Left kidney (tissue), 2 donors: ENCODE data around the gene MGMT. TPM values are rescaled to one million over a fixed set of nuclear protein-coding genes. Genes with fewer than 3 reads are reported as not detected.

Source experiments
- DNase-seq: peaks from one replicate; pipeline ENCODE4 v3.0.0-alpha.2; 2013
- polyA plus RNA-seq: library from polyadenylated mRNA; unstranded; fragments of 120-200 nt; gene quantifications from one replicate; pipeline ENCODE4 v1.2.1, GENCODE V29; 2013; ENCODE audit not compliant: insufficient read length

The MGMT gene
- polyA plus RNA-seq, 1 donor, result 13.8 TPM

DNA sequence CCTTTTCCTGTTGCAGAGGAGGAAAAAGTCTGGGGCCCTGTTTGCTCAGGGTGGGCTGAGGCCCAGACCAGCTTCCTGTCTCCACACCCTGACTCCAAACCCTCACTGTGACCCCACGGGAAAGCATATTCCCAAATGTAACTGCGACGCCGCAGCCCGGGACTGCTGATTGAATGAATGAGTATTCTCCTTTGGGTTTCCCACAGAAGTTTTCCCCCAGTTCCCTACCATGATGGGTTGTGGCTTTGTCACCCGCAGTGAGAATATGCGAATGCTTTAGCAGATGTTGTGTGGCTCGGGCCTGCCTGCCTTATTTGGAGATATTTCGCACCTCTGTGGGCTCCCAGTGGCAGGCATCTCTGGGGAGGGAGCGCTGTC lies 50.6 kb downstream of the MGMT start:
- DNase-seq, result no peak

DNA sequence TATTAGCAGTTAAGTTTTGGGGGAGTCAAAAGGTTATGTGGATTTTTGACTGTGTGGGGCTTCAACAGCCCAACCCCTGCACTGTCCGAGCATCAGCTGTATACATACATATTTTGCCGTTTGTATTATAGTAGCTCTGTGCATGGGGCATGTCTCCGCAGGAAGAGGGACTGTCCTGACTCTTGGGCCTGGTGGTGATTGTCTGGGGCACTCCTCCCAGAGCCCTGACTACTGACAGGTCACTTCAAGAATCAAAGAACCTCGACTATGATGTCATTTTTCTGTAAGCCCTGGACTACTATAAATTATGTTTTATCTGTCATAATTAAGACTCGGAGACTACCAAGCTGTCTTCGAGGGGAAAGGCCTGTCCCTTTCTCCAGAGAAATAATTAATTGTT lies 51.8 kb downstream of the MGMT start:
- no peak for DNase-seq

- no peak for DNase-seq
Measured at GRCh38 chr10:129520440-129521080, 53.5 kb downstream of the MGMT start.

DNA sequence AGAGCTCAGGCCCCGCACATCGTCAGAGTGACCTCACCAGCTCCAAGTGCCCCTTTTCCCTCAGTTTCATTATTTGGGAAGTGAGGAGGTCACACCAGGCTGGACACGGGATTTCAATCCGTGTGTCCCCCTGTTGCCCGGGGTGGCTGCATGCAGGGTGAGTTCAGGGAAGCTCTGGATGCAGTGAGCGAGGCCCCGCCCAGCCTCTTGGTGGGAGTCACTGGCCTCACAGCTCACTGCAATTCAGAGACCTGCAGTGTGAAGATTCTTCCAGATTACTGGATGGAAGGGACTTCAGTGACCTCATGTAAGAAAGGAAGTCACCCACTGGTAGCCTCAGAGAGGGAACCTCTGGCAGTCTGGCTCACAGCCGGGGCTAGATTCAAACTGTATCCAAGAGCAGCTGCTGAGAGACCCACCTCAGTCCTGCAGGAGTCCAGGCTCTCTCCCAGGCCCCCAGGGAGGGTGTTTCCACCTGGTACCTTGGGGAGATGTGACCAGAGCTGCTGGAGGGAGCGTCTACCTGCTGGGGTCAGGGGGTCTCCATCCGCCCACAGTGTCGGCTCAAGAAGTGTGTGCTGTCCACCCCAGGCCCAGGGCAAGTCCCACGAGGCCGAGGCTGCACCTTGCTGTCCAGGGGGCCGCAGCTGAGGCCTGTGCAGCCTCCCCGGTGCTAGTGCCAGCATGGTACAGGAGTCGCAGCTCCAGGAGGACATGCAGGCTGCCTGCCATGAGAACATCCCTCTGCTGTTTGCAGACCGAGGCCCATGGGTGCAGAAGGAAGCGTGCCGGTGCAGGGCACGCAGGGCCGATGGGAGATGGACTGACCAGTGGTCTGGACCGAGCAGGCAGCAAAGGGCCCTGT lies 54.4 kb downstream of the MGMT start:
- no peak for DNase-seq

DNA sequence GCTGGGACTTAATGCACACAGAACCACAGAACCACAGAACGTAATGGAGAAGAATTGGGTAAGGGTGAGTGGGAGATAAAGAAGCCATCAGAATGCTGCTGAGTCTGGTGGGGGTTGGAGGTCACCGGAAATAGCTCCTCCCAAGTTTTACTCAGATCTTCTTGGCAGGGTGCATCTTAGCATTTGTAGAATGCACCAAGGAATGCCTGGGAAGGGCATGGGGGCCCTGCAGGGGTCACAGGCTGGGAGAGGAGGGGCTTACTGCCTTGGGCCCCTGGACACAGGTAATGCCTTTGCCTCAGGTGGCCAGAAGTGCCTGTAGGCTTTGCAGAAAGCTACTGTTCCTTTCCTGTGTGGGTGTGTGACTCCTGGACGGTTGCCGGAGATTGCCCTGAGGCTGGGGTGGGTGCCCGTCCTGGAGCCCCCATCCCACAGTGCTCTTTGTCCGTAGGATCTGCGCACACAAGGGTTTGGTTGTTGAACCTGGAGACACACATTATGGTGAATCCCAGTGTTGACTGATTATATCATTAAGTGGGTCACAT lies 55.1 kb downstream of the MGMT start:
- DNase-seq, result no peak

DNA sequence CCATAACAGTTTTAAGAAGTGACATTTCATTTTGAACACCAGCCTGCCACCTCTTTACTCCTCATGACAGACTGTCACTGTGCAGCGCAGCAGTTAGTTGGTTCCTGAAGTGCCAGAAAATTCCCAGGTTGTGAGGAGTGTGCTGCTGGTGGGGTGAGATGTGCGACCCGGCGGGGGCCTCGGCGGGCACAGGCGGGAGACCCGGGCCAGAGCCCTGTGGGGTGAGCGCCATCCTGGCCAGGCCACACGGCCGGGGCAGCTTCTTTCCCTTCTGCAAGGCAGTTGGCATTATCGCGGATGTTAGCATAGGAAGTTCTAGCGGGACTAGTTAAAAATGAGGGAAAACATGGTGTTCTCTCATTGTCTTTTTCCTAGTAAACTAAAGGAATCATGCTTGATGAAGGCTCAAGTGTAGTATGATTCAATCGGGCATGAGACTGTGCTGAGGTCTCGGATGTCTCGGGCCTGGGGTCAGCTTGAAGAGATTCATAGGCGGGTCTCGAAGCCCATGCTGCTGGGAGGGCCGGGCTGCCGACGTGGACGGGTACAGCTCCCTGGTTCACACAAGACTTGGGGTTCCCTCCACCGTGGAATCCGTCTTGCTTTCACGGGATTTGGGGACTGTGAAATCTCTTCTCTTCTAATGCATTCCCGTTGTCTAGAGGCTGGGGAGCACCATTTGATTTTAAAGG lies 56.1 kb downstream of the MGMT start:
- DNase-seq, result no peak

DNA sequence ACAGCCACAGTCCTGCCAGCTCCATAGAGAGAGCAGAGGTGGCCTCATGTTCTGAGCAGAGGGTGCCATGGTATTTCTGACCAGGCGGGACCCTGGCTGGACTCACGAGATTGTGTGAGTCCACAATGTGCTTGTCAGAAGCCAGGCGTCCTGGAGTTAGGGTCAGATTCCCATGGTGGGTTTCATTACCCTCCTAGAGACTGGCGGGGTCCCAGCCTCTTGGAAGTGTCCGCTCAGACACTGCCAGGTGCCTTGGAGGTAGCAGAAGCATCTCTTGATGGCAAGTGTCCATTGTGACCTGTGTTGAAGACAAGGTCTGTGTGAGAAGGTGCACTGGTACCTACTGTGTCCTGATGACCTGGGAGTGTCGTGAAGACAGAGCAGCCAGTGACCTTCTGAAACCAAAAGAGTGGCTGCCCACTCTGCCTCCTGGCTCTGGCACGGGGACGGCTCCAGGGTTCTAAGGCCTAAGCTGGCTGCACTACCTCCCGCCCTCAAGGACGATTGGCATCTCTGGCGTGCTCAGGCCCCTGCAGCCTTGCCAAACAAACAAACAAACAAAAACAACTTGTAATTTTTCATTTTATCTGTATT lies 56.8 kb downstream of the MGMT start:
- DNase-seq, result no peak

GRCh38 chr10:129524936-129525335 lies 57.9 kb downstream of the MGMT start:
- no peak for DNase-seq

- no peak for DNase-seq
Measured at GRCh38 chr10:129525401-129525801, 58.4 kb downstream of the MGMT start.

DNA sequence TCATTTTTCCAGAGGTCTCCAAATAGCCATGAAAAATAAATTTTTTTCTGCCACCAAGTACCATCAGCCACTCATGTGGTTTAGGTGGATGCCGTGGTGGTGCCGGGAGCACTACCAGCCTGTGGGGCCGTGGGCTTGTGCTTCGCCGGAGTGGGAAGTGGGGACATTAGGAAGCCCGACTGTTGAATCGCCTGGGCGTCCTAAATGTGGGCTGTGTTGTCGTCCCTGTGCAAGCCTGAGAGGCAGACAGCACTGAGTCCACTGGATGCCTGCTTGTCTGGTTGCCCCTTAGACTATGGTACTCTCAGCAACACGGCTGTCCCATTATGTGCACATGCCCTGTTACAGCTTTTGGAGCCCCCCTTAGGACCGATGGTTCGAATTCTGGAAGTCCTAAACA lies 59.9 kb downstream of the MGMT start:
- DNase-seq, result no peak

DNA sequence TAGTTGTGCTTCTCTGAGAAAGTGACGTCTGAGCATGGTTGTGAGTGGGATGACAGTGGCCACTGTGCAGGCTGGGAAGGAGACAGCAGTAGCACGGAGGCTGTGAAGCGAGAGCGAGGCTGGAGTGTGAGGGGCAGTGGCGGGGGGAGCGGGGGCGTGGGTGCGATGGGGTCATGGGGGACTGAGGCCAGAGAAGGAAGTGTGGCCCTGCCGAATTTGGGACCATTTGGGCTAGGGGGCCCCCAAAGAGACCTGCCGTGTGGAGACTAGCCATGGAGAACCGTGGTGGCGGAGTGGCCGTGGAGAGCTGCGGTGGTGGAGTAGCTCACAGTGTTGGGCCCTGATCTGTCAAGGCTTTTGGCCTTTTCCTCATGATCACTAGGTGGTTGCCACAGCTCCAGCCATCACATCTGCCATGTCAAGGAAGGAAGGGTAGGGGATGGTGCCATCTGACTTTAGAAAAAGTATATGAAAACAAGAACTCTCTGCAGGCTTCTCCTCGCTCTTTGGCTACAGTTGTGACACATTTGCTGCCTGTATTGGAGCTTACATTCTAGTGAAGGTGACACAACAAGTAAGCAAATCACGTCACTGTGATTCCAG lies 61.4 kb downstream of the MGMT start:
- DNase-seq, result no peak

GRCh38 chr10:129530581-129530980 lies 63.5 kb downstream of the MGMT start:
- no peak for DNase-seq

DNA sequence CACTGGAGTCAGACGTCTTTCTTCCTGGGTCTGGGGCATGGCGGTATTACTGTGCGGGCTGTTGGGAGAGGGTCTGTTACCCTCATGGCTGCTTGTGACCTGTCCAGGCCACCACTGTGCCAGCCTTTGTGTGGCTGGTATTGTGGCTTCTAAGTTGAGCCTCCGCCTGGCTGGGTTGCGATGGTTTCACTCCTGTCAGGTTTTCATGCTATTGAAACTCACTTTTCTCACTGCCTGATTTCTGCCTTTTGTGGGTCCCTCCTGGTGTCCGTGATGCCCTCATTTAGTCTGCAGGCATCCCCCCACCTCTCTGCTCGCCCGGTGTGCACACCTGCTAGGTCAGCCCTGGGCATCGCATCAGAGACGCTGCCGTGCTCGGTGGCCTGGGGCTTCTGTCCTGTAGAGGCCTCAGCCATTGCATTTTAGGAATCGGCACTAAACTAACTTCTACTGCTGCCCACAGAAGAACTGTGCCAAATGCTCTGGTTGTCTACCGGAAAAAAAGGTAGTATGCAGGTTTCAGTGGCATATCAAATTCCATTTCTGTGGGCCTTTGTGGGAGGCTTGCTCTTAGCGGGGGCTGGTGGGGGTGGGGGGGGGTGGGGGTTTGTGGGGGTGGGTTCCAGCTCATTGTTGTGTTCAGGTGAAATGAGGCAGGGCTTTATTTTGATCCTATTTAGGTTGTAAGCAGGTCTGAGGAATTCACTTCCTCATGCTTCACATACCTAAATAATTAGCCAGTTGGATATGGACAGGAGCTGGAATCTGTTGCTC lies 64.3 kb downstream of the MGMT start:
- DNase-seq, result no peak

DNA sequence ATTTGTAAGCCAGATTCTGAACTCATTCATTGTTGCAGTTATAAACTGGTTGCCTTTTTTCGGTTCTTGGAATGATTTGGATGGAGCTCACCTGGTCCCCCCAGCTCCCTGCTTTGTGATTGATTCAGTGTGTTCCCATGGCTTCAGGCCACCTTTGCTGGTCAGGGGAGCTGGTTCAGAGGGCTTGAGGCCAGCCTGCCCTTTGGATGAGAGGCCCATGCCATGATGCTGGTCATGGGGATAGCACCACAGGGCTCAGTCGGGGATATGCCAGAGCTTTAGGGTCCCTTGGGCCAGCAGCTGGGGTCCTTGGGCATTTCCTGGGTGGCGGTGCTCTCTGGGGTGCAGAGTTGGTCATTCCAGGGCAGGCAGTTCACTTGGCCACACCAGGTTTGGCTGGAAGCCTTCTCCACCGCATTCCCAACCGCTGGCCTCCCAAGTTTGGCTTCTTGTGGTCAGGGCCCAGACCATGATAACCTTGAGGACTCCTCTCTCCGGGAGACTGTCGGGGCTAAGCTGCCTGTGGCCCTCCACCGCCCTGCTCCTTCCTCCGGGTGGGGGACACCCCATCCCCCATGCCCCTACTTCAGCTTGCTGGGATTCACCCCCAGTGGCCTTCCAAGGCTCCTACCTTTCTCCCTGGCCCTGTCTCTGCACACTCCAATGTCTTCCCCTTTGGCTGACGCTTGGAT lies 65.1 kb downstream of the MGMT start:
- no peak for DNase-seq

DNA sequence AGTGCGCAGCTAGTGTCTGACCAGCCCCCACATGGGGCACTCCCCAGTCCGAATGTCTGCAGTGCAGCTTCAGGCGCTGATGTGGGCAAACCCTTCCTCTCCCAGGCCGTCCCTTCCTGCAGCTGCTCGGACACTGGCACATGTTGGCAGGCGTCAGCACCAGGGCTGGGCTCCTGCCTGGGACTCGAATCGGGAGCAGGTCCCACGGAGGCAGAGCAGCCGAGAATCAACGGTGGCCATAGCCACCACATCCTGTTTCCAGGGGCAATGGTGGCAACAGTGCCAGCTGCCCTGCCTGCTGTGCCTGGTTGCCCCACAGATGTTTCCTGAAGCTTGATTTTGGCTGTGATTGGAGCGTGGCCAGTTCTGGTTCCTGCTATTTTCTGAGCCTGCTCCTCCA lies 65.8 kb downstream of the MGMT start:
- no peak for DNase-seq

- no peak for DNase-seq
Measured at GRCh38 chr10:129533281-129533680, 66.2 kb downstream of the MGMT start.

DNA sequence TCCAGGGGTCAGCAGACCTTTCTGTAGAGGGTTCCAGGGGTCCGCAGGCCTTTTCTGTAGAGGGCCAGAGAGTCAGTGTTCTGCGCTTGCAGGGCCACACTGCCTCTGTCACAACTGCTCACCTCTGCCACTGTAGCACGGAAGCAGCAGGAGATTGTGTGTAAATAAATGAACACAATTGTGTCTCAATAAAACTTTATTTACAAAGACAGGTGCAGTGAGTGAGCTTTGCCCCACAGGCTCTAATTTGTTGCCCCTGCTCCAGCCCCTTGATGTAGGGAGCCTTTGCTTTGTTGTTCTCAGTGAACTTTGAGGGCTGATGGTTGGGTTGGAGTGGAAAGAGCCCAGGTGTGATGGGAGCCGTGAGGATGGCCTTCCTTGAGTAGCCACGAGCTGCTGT lies 67.8 kb downstream of the MGMT start:
- DNase-seq, result no peak

DNA sequence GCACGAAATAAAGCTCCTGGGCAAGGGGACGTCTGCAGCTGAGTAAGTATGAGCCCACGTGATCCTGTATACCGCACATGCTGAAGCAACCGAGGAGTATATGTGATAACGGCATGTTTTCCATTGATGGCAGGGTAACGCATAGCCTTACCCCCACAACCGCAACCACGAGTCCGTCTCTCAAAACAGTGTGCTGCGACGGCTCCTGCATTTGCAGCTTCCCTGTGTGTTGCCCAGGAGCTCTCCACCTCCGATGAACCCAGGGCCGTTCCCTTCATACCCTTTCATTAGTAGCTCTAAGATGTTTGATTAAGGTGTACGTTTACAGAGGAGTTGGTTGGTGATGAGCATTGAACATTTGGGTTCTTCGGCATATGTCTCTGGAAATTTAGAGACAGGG lies 69.3 kb downstream of the MGMT start:
- DNase-seq, result no peak

DNA sequence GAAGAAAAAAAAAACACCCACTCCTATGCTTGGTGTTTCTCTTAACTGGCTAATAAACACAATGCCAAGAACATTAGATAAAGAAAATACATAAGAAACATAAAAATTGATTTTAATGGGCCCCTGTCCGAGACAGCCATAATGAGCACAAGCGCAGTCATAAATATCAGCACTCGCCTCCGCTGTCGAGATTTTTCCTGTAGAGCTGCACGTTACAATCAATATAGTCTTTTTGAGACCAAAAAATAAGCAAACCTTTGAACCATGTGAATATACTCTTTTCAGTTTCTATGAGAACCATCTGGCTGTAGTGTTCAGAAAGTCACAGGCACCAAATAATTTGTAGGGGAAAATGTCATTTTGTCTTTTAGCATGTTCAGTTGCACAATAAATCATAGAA lies 70.1 kb downstream of the MGMT start:
- no peak for DNase-seq

- no peak for DNase-seq
Measured at GRCh38 chr10:129538236-129538635, 71.2 kb downstream of the MGMT start.

- DNase-seq, result peak; percentile 60
Measured at GRCh38 chr10:129541200-129541599, 74.2 kb downstream of the MGMT start.
